Neuronal stem cell (in vitro differentiated cells): ENCODE results near the gene SMS.

Source experiments
- DNase-seq: peaks from one replicate; pipeline ENCODE4 v3.0.0-alpha.2; 2013; ENCODE audit warnings: low spot score
- H2AFZ ChIP-seq: one replicate; pipeline ENCODE4 v1.6.1; 2013; ENCODE audit warnings: mild to moderate bottlenecking, low read length, inconsistent platforms
- H2AK5ac ChIP-seq: 2 replicates; pipeline ENCODE4 v1.6.1; 2013; ENCODE audit warnings: low read depth, mild to moderate bottlenecking, inconsistent platforms, low read length, moderate library complexity, mixed read lengths
- H2BK120ac ChIP-seq: 2 replicates; pipeline ENCODE4 v1.6.1; 2013; ENCODE audit warnings: low read depth, mild to moderate bottlenecking, inconsistent platforms, low read length, moderate library complexity, mixed read lengths
- H2BK12ac ChIP-seq: one replicate; pipeline ENCODE4 v1.6.1; 2013; ENCODE audit warnings: low read length, inconsistent platforms
- H2BK15ac ChIP-seq: 2 replicates; pipeline ENCODE4 v1.6.1; 2013; ENCODE audit warnings: mild to moderate bottlenecking, low read length, inconsistent platforms, mixed read lengths
- H2BK5ac ChIP-seq: one replicate; pipeline ENCODE4 v1.6.1; 2013; ENCODE audit warnings: inconsistent platforms, mild to moderate bottlenecking, low read length, moderate library complexity
- H3K14ac ChIP-seq: one replicate; pipeline ENCODE4 v1.6.1; 2013; ENCODE audit warnings: low read length, inconsistent platforms
- H3K18ac ChIP-seq: 2 replicates; pipeline ENCODE4 v1.6.1; 2013; ENCODE audit warnings: low read length, inconsistent platforms
- H3K23ac ChIP-seq: 2 replicates; pipeline ENCODE4 v1.6.1; 2013; ENCODE audit warnings: low read depth, mild to moderate bottlenecking, mixed read lengths, low read length, inconsistent platforms; ENCODE audit not compliant: poor library complexity
- H3K27ac ChIP-seq: replicated peaks from 3 replicates; pipeline ENCODE4 v1.5.1; 2013; ENCODE audit warnings: low read length, inconsistent platforms
- H3K27me3 ChIP-seq, 3 experiments: 2 replicates each; pipeline ENCODE4 v1.6.1; 2013; ENCODE audit warnings: low read length in 3 of 3, mild to moderate bottlenecking in 2 of 3, inconsistent platforms in 1 of 3, low read depth in 1 of 3, mixed read lengths in 1 of 3, moderate library complexity in 1 of 3; ENCODE audit not compliant: control insufficient read depth in 3 of 3, insufficient read depth in 3 of 3
- H3K36me3 ChIP-seq, 2 donors: replicated peaks in 1 of 2; 2 replicates each; pipeline ENCODE4 v1.6.1; 2013; ENCODE audit warnings: low read length in 2 of 2; ENCODE audit not compliant: control insufficient read depth in 2 of 2, insufficient read depth in 2 of 2
- H3K4ac ChIP-seq: 2 replicates; pipeline ENCODE4 v1.6.1; 2013; ENCODE audit warnings: inconsistent platforms, mild to moderate bottlenecking, low read length, moderate library complexity
- H3K4me1 ChIP-seq, 2 donors: 1 replicate in 1 of 2; 2 replicates in 1 of 2; pipeline ENCODE4 v1.6.1; 2013; ENCODE audit warnings: low read length in 2 of 2, low read depth in 1 of 2; ENCODE audit not compliant: control insufficient read depth in 2 of 2, insufficient read depth in 1 of 2
- H3K4me2 ChIP-seq: one replicate; pipeline ENCODE4 v1.6.1; 2013; ENCODE audit warnings: mild to moderate bottlenecking, low read length, inconsistent platforms; ENCODE audit not compliant: insufficient read depth, poor library complexity, severe bottlenecking
- H3K4me3 ChIP-seq, 2 donors: 2 replicates each; pipeline ENCODE4 v1.5.1; 2013; ENCODE audit warnings: low read length in 2 of 2, mild to moderate bottlenecking in 2 of 2, inconsistent platforms in 1 of 2, moderate library complexity in 1 of 2
- H3K79me1 ChIP-seq: one replicate; pipeline ENCODE4 v1.6.1; 2013; ENCODE audit warnings: low read depth, mild to moderate bottlenecking, inconsistent platforms, low read length, moderate library complexity
- H3K9ac ChIP-seq: one replicate; pipeline ENCODE4 v1.6.1; 2013; ENCODE audit warnings: mild to moderate bottlenecking, low read depth, low read length, inconsistent platforms; ENCODE audit not compliant: poor library complexity
- H3K9me3 ChIP-seq, 2 donors: replicated peaks in 1 of 2; 2 replicates each; pipeline versions ENCODE3 to v1.6.1; 2013; ENCODE audit warnings: low read length in 2 of 2, mild to moderate bottlenecking in 2 of 2, inconsistent platforms in 1 of 2, low read depth in 1 of 2, mixed read lengths in 1 of 2, moderate library complexity in 1 of 2; ENCODE audit not compliant: control insufficient read depth in 2 of 2, insufficient read depth in 1 of 2
- H4K8ac ChIP-seq: one replicate; pipeline ENCODE4 v1.6.1; 2013; ENCODE audit warnings: low read depth, mild to moderate bottlenecking, inconsistent platforms, low read length, moderate library complexity
- H4K91ac ChIP-seq: one replicate; pipeline ENCODE4 v1.6.1; 2013; ENCODE audit warnings: low read length, low read depth, mild to moderate bottlenecking, inconsistent platforms; ENCODE audit not compliant: poor library complexity
- WGBS, 2 donors: extraction: QIAGEN DNeasy Blood & Tissue Kit; methylation state at CpG; one replicate each; pipeline ENCODE4 v1.1.7; 2013; ENCODE audit warnings: missing lambda C conversion rate in 2 of 2, mixed read lengths in 1 of 2; ENCODE audit not compliant: insufficient read length in 2 of 2, insufficient replicate concordance in 1 of 2; ENCODE audit errors: extremely low coverage in 2 of 2; 5-methylcytosine and 5-hydroxymethylcytosine counted together

SMS gene

DNA sequence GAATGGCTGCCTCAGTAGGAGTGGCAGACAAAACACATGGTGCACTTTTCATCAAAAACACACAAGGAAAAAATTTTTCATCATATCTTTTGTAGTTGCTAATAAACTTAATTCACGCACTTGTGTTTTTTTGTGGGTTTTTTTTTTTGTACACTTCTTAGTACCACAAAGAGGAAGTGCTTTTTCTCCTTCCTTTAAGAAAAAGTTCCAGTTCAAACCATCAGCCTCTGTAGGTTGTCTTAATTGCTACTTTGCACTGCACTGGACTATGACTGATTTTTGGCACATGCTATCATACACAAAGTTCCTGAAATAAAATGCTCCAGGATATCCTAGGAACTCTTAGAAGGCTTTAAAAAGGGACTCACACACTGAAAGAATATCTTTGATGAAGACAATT, 91.6 kb downstream of the SMS start, which contains the start of gene PHEX:
TSS of gene PHEX (plus strand) at position 242 of the 400 bp plus-strand sequence. CDS start 681 bp downstream, outside the sequence.
- no CpG with 5 or more reads among the region's 1 CpG for WGBS, 2 donors
- H2BK5ac ChIP-seq: no peak within 1 kb of the TSS

DNA sequence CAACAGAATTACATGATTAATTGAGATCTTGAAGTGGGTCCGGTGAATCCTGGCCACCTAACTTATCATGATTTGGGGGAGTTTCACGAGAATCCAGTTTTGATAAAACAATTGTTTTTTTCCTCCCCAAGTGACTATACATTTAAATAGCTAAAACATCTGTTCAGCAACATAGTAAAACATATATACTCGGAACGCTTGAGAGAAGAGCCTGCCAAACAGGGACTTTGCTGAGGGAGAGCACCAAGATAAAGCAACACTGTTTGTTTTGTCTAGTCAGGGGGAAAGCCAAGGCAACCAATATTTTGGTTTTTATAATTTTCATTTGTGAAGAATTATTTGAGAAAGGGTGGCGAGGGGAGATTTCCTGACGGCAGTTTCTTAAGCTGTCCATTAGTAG, 92.0 kb downstream of the SMS start:
- no peak overlapping the region for H2AK5ac ChIP-seq
- no peak overlapping the region for H3K4me2 ChIP-seq
- no peak overlapping the region for H3K18ac ChIP-seq
- H3K27me3 ChIP-seq: no peaks in the 10 kb centered on the region
- no peak overlapping the region for H3K14ac ChIP-seq
- H3K9me3 ChIP-seq: no peaks in the 10 kb centered on the region
- H3K36me3 ChIP-seq: no peaks in the 10 kb centered on the region
- H3K4me3 ChIP-seq: no peak overlapping the region
- no CpG with 5 or more reads among the region's 6 CpGs for WGBS, 2 donors
- no peak for DNase-seq
- H2BK120ac ChIP-seq: no peak overlapping the region
- no peak overlapping the region for H2BK12ac ChIP-seq
- no peak overlapping the region for H2BK15ac ChIP-seq
- no peak overlapping the region for H3K23ac ChIP-seq
- no peaks in the 10 kb centered on the region for H3K4me1 ChIP-seq
- H2BK5ac ChIP-seq: no peak overlapping the region
- H4K91ac ChIP-seq: no peak overlapping the region
- no peak overlapping the region for H4K8ac ChIP-seq
- no peak overlapping the region for H3K9ac ChIP-seq
- H3K27ac ChIP-seq: no peak overlapping the region
- no peak overlapping the region for H2AFZ ChIP-seq
- no peaks in the 10 kb centered on the region for H3K79me1 ChIP-seq
- no peak overlapping the region for H3K4ac ChIP-seq

More for the DNA sequence above, 91.6 kb downstream of the SMS start, which contains the start of gene PHEX:
- Histone ChIP-seq H3K14ac (no peak within 1 kb of the TSS), H2AFZ (no peak within 1 kb of the TSS), H2BK120ac (no peak within 1 kb of the TSS), H3K79me1 (no peaks in the 10 kb centered on the region), H4K8ac (no peak within 1 kb of the TSS), H3K4me2 (no peak within 1 kb of the TSS), H3K4me3 (no peak within 1 kb of the TSS), H3K4me1 (no peaks in the 10 kb centered on the region), H3K27me3 (no peaks in the 10 kb centered on the region), H3K9ac (no peak within 1 kb of the TSS), H2BK12ac (no peak within 1 kb of the TSS), H4K91ac (no peak within 1 kb of the TSS), H3K9me3 (no peaks in the 10 kb centered on the region), H3K36me3 (no peaks in the 10 kb centered on the region), H2BK15ac (no peak within 1 kb of the TSS), H3K18ac (no peak within 1 kb of the TSS), H3K27ac (no peak within 1 kb of the TSS), H2AK5ac (no peak within 1 kb of the TSS), H3K23ac (no peak within 1 kb of the TSS), H3K4ac (no peak within 1 kb of the TSS)
- DNase-seq: no peak

DNA sequence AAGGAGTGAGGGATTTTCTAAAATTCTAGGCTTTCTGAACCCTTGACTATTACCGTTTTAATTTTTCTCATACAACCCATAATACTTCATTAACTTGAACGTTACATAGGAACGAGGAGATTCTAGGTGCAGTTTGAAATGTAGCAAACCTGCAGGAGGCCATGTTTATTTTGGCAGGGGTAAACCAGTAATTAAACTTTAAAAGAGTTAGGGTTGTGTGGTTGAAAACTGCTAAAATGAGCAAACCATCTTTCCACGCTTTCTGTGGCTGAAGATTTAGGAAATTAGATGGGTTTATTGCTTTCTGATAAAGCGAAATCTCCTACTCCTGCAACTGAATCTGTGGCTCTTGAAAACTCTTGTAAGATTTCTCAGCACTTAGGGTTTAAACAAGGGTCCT, 93.3 kb downstream of the SMS start:
- H3K27ac ChIP-seq: no peak overlapping the region

DNA sequence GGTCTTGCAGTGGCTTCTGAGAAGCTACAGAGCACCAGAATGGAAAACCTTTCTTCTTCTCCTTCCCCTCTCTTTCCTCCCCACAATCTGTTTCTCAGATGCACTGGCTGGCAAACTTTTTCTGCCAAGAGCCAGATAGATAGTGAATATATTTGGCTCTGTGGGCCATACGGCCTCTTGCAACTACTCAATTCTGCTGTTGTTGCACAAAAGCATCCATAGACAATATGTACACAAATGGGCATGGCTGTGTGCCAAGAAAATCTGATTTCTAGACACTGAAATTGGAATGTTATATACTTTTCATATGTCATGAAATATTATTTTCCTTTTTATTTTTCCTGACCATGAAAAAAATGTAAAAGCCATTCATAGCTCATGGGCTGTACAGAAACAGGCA, 94.7 kb downstream of the SMS start:
- Histone ChIP-seq H2AK5ac (no peak overlapping the region), H3K27me3 (peaks cover 0 to 3% (median 0%) of the 10 kb centered on the region in 3 experiments), H3K27ac (no peak overlapping the region), H2BK12ac (no peak overlapping the region), H4K91ac (no peak overlapping the region), H2BK120ac (no peak overlapping the region), H3K4me2 (no peak overlapping the region), H4K8ac (no peak overlapping the region), H3K36me3 (no peaks in the 10 kb centered on the region), H3K4ac (no peak overlapping the region), H3K14ac (no peak overlapping the region), H2BK15ac (no peak overlapping the region), H3K4me1 (no peaks in the 10 kb centered on the region), H3K18ac (no peak overlapping the region), H3K79me1 (no peaks in the 10 kb centered on the region), H3K9me3 (no peaks in the 10 kb centered on the region), H3K9ac (no peak overlapping the region), H3K4me3 (no peak overlapping the region), H2AFZ (no peak overlapping the region), H2BK5ac (no peak overlapping the region), H3K23ac (no peak overlapping the region)
- no peak for DNase-seq
- WGBS, 2 donors: no CpG with 5 or more reads among the region's 1 CpG

More for the DNA sequence above, 93.3 kb downstream of the SMS start:
- Histone ChIP-seq H3K27me3 (peaks cover 0 to 3% (median 0%) of the 10 kb centered on the region in 3 experiments), H2BK15ac (no peak overlapping the region), H3K18ac (no peak overlapping the region), H3K79me1 (no peaks in the 10 kb centered on the region), H2BK120ac (no peak overlapping the region), H2BK5ac (no peak overlapping the region), H3K9me3 (no peaks in the 10 kb centered on the region), H3K4me2 (no peak overlapping the region), H3K4me1 (no peaks in the 10 kb centered on the region), H2AFZ (no peak overlapping the region), H3K4me3 (no peak overlapping the region), H4K91ac (no peak overlapping the region), H3K23ac (no peak overlapping the region), H3K9ac (no peak overlapping the region), H3K14ac (no peak overlapping the region), H2AK5ac (no peak overlapping the region), H3K4ac (no peak overlapping the region), H4K8ac (no peak overlapping the region), H2BK12ac (no peak overlapping the region), H3K36me3 (no peaks in the 10 kb centered on the region)
- no CpG with 5 or more reads among the region's 5 CpGs for WGBS, 2 donors
- no peak for DNase-seq
